ENCODE results near the gene SCRN1.
"Not testable (repeated sequence)": the region's sequence is repeated elsewhere in the genome, so short reads cannot be mapped to it uniquely, and the experiment has no call there.

The SCRN1 gene

GRCh38 chr7:29976266-29976665 is 13.3 kb downstream of the SCRN1 start:
- intact Hi-C loops (cut with DNase I): no loop called here
- DNase-seq: no peak

- no peak for DNase-seq
These were observed 14.0 kb downstream of the SCRN1 start for GRCh38 chr7:29975561-29975960.

GRCh38 chr7:29974286-29974685 is 15.3 kb downstream of the SCRN1 start:
- DNase-seq: no peak
- intact Hi-C loops (cut with DNase I): no loop called here

More at GRCh38 chr7:29975561-29975960, 14.0 kb downstream of the SCRN1 start:
- intact Hi-C loops (cut with DNase I): no loop called here

GRCh38 chr7:29972315-29972669 is 17.3 kb downstream of the SCRN1 start:
- intact Hi-C loops (cut with DNase I): no loop called here

GRCh38 chr7:29971566-29972314 is 17.9 kb downstream of the SCRN1 start:
- no peak for DNase-seq
- intact Hi-C loops (cut with DNase I): no loop called here

More at GRCh38 chr7:29972315-29972669, 17.3 kb downstream of the SCRN1 start:
- no peak for DNase-seq

GRCh38 chr7:29970158-29970557 is 19.4 kb downstream of the SCRN1 start:
- DNase-seq: no peak
- intact Hi-C loops (cut with DNase I): no loop called here

GRCh38 chr7:29969738-29970137 is 19.9 kb downstream of the SCRN1 start:
- no peak for DNase-seq
- intact Hi-C loops (cut with DNase I): no loop called here

- peak in 19 of 42 donors; percentile 12 to 64 (median 42) for DNase-seq
- intact Hi-C loops (cut with DNase I): no loop called here
These were observed 20.8 kb downstream of the SCRN1 start for GRCh38 chr7:29968683-29969395.

GRCh38 chr7:29965030-29965429 is 24.6 kb downstream of the SCRN1 start:
- intact Hi-C loops (cut with DNase I): no loop called here
- no peak for DNase-seq

- intact Hi-C loops (cut with DNase I): no loop called here
- no peak for DNase-seq
These were observed 27.6 kb downstream of the SCRN1 start for GRCh38 chr7:29962035-29962434.

GRCh38 chr7:29961611-29962010 is 28.0 kb downstream of the SCRN1 start:
- intact Hi-C loops (cut with DNase I): not testable (repeated sequence)

GRCh38 chr7:29958667-29959358 is 30.8 kb downstream of the SCRN1 start:
- no peak for DNase-seq
- intact Hi-C loops (cut with DNase I): no loop called here

More at GRCh38 chr7:29961611-29962010, 28.0 kb downstream of the SCRN1 start:
- DNase-seq: not testable (repeated sequence)

- no peak for DNase-seq
- intact Hi-C loops (cut with DNase I): no loop called here
These were observed 31.9 kb downstream of the SCRN1 start for GRCh38 chr7:29957521-29958310.

- intact Hi-C loops (cut with DNase I): no loop called here
- no peak for DNase-seq
These were observed 33.1 kb downstream of the SCRN1 start for GRCh38 chr7:29956487-29956836.

GRCh38 chr7:29955799-29956486 is 33.7 kb downstream of the SCRN1 start:
- intact Hi-C loops (cut with DNase I): no loop called here
- DNase-seq: peak in 1 of 42 donors; percentile 19

- no peak for DNase-seq
- intact Hi-C loops (cut with DNase I): no loop called here
These were observed 34.4 kb downstream of the SCRN1 start for GRCh38 chr7:29955075-29955792.

- DNase-seq: no peak
These were observed 35.8 kb downstream of the SCRN1 start for GRCh38 chr7:29953726-29954347.

GRCh38 chr7:29951206-29951605 is 38.4 kb downstream of the SCRN1 start:
- no peak for DNase-seq

More at GRCh38 chr7:29953726-29954347, 35.8 kb downstream of the SCRN1 start:
- intact Hi-C loops (cut with DNase I): no loop called here

More at GRCh38 chr7:29951206-29951605, 38.4 kb downstream of the SCRN1 start:
- intact Hi-C loops (cut with DNase I): no loop called here
